ENCODE results near the gene ACOX1.

The ACOX1 gene

DNA sequence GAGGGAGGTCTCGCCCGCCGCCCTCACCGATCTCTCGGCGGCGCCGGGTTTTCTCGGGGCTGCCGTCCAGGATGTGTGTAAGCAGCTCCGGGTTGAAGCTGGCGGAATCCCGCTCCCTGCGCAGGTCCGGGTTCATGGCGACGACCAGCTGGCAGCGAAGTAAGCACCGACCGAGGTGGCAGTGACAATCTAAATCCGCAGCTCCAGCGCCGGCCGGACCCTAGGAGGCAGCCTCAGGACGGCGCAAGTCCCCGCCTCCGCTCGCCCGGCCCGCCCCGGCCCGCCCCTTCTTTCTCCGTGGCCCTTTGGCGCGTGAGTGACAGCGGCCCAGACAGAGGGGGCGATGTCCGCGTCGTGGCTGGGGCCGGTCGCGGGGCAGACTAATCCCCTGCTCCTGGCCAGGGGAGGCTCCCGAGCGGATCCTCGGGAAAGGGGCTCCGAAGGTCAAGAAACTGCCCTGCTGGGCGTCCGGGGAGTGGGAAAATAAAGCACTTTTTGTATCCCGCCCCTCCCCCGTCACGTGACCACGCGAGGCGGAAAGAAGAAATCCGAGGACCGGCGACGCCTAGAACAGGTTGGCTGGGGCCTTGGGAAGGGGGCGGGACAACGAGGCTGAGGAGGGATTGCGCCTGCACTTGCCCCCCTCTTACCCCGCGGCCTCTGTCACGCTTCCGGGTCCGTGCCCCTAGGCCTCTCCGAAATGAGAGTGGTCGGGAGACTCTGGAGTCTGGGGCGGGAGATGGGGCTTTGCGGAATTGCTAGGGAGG is at the start of gene ACOX1, which contains the start of gene TEN1:
ACOX1 (minus strand) TSS at position 229 of the 767 bp plus-strand sequence; CDS start at position 136, 93 bp downstream.
TEN1 (plus strand) TSS at position 303 of the 767 bp plus-strand sequence. CDS start 6,953 bp downstream, outside the sequence.
- DNase-seq (ENCODE audit: low read depth in 2 of 2): peak; percentile 95 to 96

DNA sequence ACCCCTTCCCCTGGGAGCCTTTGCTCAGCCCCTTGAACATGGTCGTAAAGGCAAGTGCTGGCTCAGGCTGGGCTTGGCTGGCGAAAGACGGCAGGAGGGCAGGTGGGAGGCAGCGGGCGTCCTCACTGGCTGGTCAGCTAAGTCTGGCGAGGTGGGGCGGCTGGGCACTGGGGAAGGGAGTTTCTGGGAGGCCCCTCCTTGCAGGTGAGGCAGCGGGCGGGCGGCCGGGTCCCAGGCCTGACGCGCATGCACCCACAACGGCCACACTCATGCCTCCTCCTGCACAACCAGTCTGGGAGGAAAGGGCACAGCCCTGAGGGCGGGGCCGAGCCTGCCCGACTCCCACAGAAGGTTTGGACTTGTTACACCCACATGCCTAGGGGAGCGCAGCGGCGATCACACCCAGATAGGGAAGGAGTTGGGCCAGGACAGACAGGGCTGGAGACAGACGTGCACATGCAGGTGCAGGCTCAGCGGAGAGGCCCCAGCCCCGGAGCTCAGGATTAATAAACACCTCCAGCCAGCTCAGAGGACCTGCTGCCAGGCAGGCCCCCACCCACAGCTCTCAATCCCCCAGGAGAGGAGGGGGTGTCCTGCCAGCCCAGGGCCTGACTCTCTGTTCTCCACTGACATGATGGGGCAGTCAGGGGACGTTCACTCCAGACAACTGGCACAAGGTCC is 48.3 kb upstream of the ACOX1 start, which contains the start of gene EVPL:
EVPL (minus strand) TSS at position 148 of the 681 bp plus-strand sequence; CDS start at position 40, 108 bp downstream.
- no peak for DNase-seq (ENCODE audit: low read depth in 2 of 2)

DNA sequence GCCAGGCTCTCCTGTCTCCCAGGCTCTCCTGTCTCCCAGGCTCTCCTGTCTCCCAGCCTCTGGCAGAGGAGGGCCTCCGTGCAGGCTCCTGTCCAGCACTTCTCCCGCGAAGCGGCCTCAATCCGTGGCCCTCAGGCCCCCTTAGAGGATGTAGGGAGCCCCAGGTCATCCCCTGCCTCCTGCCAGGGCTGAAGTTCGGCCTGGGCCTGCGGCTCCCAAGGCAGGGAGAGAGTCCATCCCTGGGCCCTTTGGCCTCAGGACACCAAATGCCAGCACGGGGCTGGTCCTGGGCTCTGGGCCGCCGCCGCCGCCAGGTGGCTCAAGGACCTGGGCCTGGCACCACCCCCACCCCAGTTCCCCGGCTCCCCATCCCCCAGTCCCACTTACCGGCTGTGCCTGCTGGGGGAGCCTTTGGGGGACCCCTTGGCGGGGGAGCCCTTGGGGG is 47.8 kb upstream of the ACOX1 start:
- DNase-seq (ENCODE audit: low read depth in 2 of 2): no peak

DNA sequence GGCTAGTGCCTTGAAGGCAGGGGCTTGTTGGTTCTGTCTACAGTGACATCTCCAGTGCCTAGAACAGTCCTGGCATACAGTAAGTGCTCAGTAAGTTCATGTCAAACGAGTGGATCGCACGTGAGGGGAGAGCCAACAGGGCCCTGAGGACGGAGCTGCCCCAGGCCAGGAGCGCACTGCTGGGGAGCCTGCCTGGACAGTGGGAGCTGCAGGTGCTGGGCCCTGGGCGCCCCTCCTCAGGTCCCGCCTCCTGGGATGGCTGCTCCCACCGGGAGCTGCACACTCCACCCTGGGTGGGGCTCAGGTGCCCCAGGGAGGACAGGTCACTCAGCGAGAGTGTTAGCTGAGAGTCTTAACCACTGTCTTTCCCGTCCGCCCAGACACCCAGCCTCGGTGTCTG is 46.3 kb upstream of the ACOX1 start:
- no peak for DNase-seq (ENCODE audit: low read depth in 2 of 2)

DNA sequence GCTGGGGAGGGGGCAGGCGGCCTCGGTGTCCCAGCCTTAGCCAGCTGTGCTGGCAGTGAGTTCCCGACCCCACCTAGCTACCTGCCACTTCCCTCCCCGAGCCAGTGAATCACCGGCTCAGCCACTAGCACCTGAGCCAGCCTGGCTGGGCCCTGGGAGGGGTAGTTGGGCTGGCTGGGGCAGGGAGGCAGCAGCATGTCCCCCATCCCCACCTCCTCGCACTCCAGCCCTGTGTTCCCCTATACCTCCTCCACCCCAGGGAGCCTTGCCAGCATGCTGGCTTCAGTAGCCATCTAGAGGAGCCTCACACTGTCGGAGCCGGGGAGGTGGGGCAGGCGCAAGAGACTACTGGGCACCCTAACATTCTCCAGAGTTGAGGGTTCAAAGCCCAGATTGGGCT is 45.4 kb upstream of the ACOX1 start:
- no peak for DNase-seq (ENCODE audit: low read depth in 2 of 2)

DNA sequence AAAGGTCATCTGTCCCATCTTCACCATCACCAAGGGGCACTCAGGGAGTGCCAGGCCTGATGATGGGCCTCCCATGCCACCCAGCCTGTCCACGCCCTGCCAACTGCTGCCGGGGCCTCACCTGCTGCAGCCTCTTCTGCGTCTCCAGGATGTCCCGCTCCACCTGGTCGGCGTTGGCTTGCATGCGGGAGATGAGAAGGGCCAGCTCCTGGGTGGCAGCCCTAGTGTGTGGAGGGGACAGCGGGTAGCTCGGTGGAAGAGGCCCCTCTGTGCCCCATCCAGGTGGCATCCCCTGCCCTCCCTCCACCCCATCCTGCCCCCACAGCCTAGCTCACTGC is 44.9 kb upstream of the ACOX1 start:
- no peak for DNase-seq (ENCODE audit: low read depth in 2 of 2)

DNA sequence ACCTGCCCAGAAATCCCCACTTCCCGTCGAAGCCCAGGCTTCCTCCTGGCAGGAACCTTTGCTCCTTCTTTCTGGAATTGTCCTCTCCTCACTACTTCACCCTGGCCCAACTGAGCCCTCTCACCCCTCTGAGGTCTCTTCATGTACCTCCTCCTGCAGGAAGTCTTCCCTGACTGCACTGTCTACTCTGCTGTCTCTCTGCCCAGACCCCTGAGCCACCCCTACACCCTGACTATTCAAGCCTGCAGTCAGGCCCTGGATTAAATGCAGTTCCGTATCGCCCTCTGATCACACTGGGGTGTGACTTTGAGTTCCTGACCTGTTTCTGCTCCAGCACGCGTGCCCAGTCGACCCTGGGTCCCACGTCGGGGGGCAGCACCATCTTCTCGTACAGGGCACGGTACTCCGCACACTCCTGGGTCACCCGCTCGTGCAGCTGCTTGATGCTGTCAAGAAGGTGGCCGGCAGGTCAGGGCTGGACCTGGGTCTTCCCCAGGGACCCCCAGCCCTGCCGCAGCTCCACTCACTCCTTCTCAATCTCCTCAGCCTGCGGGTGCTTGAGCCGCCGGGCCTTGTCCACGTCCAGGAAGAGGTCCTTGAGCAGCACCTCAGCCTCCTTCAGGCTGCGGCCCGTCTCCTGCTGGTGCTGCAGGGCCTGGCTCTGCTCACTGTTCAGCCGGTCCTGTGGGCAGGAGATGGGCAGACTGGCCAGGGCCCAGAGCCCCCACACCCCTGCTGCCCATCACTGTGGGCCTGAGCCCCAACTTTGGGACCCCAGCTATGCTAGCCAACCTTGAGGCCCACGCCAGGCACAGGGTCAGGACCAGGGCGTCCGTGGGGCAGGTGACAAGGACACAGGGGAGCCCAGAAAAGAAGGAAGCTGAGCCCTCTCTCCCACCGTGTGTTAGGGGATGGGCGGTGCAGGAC is 44.3 kb upstream of the ACOX1 start:
- DNase-seq (ENCODE audit: low read depth in 2 of 2): no peak

DNA sequence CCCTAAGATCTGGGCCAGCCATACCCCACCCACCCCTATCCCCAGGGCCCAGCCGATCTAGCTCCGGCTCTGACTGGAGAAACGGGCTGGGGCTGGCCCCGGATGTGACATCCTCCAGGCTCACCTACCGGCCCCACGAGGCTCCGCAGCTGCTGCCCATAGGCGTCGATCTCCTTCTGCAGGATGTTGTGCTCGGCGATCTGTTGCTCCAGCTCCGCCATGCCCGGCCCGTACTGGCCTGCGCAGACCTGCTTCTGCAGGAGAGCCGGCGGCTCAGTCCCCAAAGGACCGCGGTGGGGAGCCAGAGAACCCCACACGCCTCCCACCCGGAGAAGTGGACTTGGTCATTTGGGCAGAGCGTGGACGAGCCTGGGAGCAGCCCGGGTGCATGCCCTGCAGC is 43.3 kb upstream of the ACOX1 start:
- DNase-seq (ENCODE audit: low read depth in 2 of 2): no peak

DNA sequence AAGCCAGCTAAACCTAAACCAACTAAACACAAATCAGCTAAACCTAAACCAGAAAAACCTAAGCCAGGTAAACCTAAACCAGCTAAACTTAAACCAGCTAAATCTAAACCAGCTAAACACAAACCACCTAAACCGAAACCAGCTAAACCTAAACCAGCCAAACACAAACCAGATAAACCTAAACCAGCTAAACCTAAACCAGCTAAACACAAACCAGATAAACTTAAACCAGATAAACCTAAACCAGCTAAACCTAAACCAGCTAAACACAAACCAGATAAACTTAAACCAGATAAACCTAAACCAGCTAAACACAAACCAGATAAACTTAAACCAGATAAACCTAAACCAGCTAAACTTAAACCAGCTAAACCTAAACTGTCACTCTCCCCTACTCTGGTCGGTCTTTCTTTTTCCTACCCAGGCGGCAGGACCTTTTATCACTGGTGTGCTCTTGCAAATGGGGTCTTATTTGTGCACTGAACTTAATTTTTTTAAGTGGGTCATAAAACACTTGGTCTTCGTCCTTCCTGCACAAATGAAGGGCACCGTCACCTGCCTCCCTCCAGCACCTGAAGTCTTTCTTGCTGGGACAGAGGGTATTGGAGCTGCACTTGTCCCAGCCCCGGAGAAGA is 41.0 kb upstream of the ACOX1 start:
- no peak for DNase-seq (ENCODE audit: low read depth in 2 of 2)

DNA sequence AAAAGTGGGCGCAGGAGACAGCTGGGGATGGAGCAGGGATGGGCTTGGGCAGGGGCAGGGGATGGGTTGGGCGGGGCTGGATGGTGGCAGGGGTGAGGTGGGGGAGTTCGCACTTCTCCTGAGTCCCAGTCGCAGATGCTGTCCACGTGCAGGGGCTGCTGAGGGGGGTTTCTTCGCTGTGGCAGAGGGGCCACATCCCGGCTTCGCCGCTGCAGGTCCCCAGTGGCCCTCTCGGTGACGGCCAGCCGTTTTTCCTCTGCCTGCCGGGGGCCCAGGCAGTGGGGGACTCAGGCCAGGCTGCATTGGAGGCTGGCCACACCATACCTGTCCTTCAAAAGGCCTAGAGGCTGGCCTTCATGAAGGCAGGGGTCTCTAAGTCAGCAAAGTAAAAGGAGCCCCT is 39.8 kb upstream of the ACOX1 start:
- no peak for DNase-seq (ENCODE audit: low read depth in 2 of 2)

DNA sequence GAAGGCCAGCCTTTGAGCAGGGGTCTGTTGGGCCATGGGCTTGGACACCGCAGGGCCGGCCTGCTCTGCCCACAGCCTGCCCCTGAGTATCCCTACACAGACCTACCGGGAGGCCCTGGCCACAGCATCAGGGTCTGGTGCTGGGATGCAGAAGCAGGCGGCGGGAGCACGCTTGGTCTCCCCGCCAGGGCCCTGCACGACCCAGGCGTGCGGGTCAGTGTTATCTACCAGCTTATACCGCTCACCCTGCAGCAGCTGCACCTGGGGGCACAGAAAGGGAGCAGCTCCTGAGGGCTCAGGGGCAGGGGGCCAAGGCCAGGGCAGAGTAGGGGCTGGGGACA is 39.3 kb upstream of the ACOX1 start:
- no peak for DNase-seq (ENCODE audit: low read depth in 2 of 2)

DNA sequence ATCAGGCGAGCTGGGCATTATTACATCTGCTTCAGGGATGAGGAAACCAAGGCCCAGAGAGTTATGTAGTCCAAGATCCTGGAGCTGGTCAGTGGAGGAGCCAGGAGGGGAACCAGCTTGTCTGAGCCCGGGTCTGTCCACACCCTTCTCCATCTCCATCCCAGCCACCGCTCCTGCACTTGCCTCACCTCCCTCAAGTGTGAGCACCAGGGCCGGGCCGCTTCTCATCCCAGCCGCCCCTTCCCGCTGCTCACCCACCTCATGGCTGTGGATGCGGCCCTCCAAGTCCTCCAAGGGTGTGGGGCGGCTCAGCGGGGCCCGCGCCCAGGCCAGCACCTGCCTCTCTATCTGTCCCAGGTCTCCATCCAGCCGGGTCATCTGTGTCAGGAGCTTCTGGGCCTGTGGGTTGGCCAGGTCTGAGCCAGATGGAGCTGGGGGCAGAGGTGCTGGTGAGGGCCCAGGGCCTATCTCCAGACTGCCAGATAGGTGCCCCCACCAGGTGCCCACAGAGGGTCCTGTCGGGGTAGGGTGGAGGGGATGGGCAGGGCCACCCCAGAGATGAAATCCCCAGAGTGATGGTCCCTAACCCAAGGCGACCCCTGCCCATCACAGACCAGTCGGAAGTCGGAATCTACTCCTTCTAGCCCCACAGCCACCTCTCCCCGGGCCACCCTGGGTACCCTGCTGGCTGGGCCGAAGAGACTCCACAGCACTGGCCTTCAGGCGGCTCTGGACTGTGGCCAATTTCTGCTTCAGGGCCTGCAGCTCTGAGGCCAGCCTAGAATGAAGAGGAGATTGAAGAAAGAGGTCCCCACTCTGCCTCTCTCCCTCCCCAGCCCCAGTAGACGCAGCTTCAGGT is 38.7 kb upstream of the ACOX1 start:
- no peak for DNase-seq (ENCODE audit: low read depth in 2 of 2)

DNA sequence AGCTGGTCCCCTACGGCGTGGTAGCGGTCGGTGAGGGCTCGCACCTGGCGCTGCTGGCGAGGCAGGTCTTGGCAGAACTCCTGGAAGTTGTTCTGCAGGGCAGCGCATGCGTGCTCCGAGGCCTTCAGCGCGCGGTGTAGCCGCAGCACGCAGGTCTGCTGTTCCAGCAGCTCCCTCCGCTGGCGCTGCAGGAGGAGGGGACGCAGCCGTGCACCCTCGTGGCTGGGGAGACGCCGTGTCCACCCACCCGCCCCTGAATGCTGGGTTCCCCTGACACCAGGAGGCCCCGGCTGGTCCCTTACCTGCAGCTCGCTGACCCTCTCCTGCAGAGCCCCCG is 35.9 kb upstream of the ACOX1 start:
- DNase-seq (ENCODE audit: low read depth in 2 of 2): no peak

DNA sequence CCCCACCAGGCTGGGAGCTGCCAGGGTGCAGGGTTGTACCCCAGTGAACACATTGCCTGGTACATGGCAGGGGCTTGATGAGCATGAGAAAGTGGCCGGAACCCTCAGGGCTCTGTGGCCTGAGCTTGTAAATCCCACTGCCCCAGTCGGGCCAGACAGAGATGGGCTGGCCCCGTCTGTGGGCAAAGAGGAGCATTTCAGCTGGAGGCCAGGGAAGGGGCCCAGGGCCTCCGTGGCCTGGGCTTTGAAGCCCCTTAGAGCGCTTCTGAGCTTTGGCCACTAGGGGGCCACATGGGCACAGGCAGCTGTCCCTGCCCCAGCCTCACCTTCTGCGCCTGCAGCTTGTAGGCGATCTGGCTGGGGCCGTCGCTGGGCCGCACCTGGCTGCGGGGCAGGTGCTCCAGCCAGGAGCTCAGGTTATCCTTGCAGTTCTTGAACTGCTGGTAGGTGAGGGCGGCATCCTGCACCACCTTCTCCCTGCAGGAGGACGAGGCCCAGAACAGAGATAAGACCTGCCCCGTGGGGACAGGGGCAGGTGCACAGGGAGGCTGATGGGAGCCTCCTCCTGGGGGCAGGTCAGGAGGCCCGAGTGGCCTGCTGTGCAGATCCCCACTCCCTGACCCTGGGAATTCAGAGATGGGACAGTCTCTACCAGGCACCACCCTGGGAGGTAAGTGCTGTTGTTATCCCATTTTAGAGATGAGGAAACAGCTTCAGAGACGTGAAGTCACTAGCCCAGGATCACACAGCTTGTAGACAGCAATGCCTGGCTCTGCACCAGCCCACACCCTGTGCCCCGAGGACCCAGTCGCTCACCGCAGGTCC is 35.3 kb upstream of the ACOX1 start:
- peak; percentile 68 to 73 for DNase-seq (ENCODE audit: low read depth in 2 of 2)

DNA sequence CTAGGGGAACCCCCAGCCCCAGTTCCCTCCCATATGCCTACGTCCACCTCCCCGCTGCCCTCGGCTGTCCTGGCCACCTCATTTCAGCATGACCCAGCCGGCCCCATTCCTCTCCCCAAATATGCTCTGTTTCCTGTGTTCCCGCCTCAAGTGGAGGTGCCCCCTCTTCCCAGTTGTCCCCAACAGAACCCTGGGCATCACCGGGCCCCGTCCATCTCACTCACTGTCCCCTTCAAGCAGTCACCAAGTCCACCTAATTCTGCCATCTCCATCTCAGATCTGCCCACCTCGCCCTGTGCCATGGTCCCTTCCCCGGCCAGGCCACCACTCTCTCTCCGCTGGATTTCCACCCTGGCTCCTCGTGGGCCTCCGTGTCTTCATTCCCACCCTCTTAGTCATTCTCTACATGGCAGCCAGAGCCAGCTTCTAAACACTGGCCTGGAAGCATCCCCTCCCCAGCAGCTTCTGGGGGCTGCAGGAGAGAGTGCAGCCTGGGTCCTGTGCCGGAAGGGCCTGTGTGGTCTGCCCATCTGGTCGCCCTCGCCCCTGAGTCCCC is 34.5 kb upstream of the ACOX1 start:
- no peak for DNase-seq (ENCODE audit: low read depth in 2 of 2)

DNA sequence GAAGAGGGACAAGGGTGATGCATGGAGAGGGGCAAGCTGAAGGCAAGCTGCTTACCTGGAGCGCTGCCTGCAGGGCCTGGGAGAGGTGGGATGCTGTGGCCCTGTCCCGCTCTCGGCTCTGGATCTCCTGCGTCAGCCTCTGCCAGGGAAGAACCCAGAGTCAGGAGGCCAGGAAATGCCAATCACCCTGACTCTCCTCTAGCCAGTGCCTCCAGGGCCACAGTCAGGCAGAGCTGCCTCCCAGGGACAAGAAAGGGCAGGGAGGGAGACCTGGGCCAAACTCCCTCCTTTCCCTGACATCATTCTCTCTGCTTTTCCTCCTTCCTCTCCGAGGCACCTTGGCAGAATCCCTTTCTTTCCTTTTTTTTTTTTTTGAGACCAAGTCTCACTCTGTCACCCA is 33.0 kb upstream of the ACOX1 start:
- DNase-seq (ENCODE audit: low read depth in 2 of 2): no peak

DNA sequence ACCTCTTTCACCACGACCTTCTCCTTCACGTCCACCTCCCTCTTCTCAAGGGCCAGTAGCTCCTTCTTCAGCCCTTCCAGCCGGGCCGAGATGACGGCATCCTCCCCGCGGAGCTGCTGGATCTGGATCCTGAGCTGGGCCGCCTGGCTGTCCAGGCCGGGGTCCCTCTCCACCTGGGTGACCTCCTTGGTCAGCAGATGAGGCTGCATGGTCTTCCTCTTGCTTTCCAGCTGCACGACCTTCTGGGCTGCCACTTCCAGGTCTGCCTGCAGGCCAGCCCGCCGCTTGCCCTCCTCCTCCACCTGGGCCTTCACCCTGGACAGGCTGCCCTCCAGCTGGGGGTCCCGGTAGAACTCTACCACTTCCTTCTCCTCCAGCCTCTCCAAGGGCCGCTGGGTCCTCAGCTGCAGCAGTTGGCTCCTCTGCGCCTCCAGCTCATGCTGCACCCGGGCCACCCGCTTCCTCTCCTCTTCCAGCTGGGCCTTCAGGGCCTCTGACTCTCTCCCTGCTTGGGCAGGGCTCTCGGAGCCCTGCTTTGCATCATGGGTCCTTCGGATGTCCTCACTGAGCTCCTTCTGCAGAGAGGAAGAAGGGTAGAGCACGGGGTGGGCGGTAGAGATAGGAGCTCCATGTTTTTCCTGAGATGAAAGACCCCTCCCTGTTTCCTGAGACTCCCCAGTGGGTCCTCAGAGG is 31.1 kb upstream of the ACOX1 start:
- no peak for DNase-seq (ENCODE audit: low read depth in 2 of 2)

DNA sequence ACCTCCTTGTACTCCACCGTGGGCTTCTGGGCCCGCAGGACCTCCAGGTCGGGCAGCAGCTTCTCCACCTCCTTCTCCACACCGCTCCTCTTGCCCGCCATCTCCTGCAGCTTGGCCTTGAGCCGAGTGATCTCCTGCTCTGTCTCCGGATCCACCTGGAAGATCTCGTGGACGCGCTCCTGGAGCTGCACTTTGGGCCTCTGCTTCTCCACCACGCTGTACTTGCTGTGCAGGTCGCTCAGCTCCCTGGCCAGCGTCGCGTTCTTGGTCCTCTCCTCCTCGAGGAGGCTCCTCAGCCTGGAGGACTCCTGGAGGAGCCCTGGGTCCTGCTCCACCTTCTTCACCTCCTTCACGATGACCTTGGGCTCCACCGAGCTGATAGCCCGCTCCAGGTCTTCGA is 30.5 kb upstream of the ACOX1 start:
- DNase-seq (ENCODE audit: low read depth in 2 of 2): no peak

Data from activated CD4-positive, alpha-beta T cell treated with anti-CD3 and anti-CD28 coated beads for 24 hours (primary cell).